ENCODE measurements around the gene VPS26C. TPM values are rescaled to one million over a fixed set of nuclear protein-coding genes. Genes with fewer than 3 reads are reported as not detected.

Gene VPS26C
- total and polyA plus RNA-seq, 10 of the 15 experiments (the other 5 are each of a cell fraction or from before 2014, with no cell fraction given), result 32.5 to 65.1 (median 48.0) TPM

- FAIRE-seq (no peak), DNase-seq (ENCODE audit: low read depth, low spot score) (peak; percentile 82), ATAC-seq (peak; percentile 73)
- Histone ChIP-seq H3K9ac (ENCODE audit: control insufficient read depth, insufficient read depth, low read length) (peak overlapping the region; percentile 86), H3K4me3 (peak overlapping the region; percentile 43), H2AFZ (ENCODE audit: control insufficient read depth, low read depth, low read length) (peak overlapping the region; percentile 87), H3K79me2 (ENCODE audit: control insufficient read depth, insufficient read depth, low read length) (no peaks in the 10 kb centered on the region), H3K4me1 (ENCODE audit: control insufficient read depth, insufficient read depth, low read length) (peaks cover 40% of the 10 kb centered on the region), H3K27ac (ENCODE audit: control insufficient read depth, insufficient read depth) (peak overlapping the region; percentile 96), H3K27me3 (replicated peaks in 1 of 2; ENCODE audit: control insufficient read depth in 2 of 2, insufficient read depth in 2 of 2, low read length in 1 of 2) (no peaks in the 10 kb centered on the region), H4K20me1 (ENCODE audit: control insufficient read depth, insufficient read depth) (no peaks in the 10 kb centered on the region), H3K4me2 (ENCODE audit: control insufficient read depth, insufficient read depth) (peak overlapping the region; percentile 99), H3K9me3 (replicated peaks; ENCODE audit: control insufficient read depth, insufficient read depth, low read length) (no peaks in the 10 kb centered on the region; the same call in 2 of the 3 replicates), H3K36me3 (ENCODE audit: control insufficient read depth in 2 of 2, insufficient read depth in 2 of 2, low read length in 1 of 2) (peaks cover 0 to 6% of the 10 kb centered on the region in 2 experiments; a peak in 1 of 4 replicates)
- RAD21 ChIA-PET (ENCODE audit: unreplicated experiment), result interaction anchor here (1.0 to 2.3 kb wide), 9 partner anchors 8 to 161 kb away, joined by 3 to 13 read pairs (median 6); partner anchors contain the start of gene VPS26C
- intact Hi-C loops (cut with micrococcal nuclease; ENCODE audit: unreplicated experiment) (loop anchor here (2.0 to 5.0 kb wide), 2 partner anchors 50 to 159 kb away; partner anchors contain the start of gene DYRK1A), in situ Hi-C loops (cut with MboI) (no loop called here)
- WGBS (ENCODE audit: insufficient coverage, insufficient replicate concordance, low lambda C conversion rate, missing lambda C conversion rate), result 0% methylated on average over 6 of the region's 6 CpGs
- CTCF ChIA-PET, result interaction anchor here (0.8 to 2.1 kb wide), 11 partner anchors 10 to 294 kb away, joined by 3 to 5 read pairs (median 4); partner anchors contain the start of gene VPS26C
- SMC1A ChIA-PET (ENCODE audit: uncharacterized antibody, unreplicated experiment), result interaction anchor here (0.6 to 3.7 kb wide), 16 partner anchors 13 to 240 kb away, joined by 3 to 15 read pairs (median 5); partner anchors contain the start of gene VPS26C
- POLR2A ChIA-PET, result interaction anchor here (0.7 to 2.4 kb wide), 8 partner anchors 13 to 200 kb away, joined by 3 to 12 read pairs (median 4); partner anchors contain the start of gene VPS26C
- TSS peak; percentile 81 for BruUV-seq (replicated peaks)
- TF ChIP-seq TCF12 (IDR thresholded peaks at IDR 0.05; ENCODE audit: low read depth, low read length) (peak; percentile 53; the same call in 1 of the 2 replicates), SIX5 (IDR thresholded peaks at IDR 0.05; ENCODE audit: low read depth, low read length, severe bottlenecking) (no peak), BCL11A (IDR thresholded peaks at IDR 0.05; ENCODE audit: low read depth, low read length) (peak; percentile 47; the same call in 1 of the 2 replicates), ZBED1 (IDR thresholded peaks at IDR 0.05; ENCODE audit: borderline replicate concordance) (no peak), NBN (IDR thresholded peaks at IDR 0.05) (0 out of 2 replicates have a peak, but pooled peaks have one; percentile 13), POU2F2 (IDR thresholded peaks at IDR 0.05; ENCODE audit: borderline replicate concordance, low read depth, low read length) (peak; percentile 91; the same call in 2 of the 3 replicates), ZNF687 (IDR thresholded peaks at IDR 0.05) (peak; percentile 78), EP300 (IDR thresholded peaks at IDR 0.05; ENCODE audit: borderline replicate concordance in 1 of 2, control insufficient read depth in 1 of 2, low read depth in 2 of 2, low read length in 2 of 2) (0 out of 4 replicates have a peak, but pooled peaks of 1 of the 2 experiments have one; percentile 36), NR2F1 (conservative IDR thresholded peaks at IDR 0.05) (peak; percentile 59; the same call in 1 of the 2 replicates), ATF7 (IDR thresholded peaks at IDR 0.05; ENCODE audit: low read depth) (peak; percentile 41; the same call in 1 of the 2 replicates), SMARCA5 (IDR thresholded peaks at IDR 0.05) (0 out of 2 replicates have a peak, but pooled peaks have one; percentile 25), RCOR1 (conservative IDR thresholded peaks at IDR 0.05; ENCODE audit: low read depth, low read length) (no peak), ZNF207 (IDR thresholded peaks at IDR 0.05; ENCODE audit: borderline replicate concordance) (0 out of 2 replicates have a peak, but pooled peaks have one; percentile 8), POLR2A (IDR thresholded peaks at IDR 0.05; ENCODE audit: low read depth, low read length) (peak; percentile 48; the same call in 1 of the 2 replicates)
- TF ChIP-seq, protein P1, sequence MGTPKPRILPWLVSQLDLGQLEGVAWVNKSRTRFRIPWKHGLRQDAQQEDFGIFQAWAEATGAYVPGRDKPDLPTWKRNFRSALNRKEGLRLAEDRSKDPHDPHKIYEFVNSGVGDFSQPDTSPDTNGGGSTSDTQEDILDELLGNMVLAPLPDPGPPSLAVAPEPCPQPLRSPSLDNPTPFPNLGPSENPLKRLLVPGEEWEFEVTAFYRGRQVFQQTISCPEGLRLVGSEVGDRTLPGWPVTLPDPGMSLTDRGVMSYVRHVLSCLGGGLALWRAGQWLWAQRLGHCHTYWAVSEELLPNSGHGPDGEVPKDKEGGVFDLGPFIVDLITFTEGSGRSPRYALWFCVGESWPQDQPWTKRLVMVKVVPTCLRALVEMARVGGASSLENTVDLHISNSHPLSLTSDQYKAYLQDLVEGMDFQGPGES (IDR thresholded peaks at IDR 0.05), result no peak
These were observed 59.6 kb downstream of the VPS26C start for GRCh38 chr21:37207441-37208009.
